ENCODE results near the gene MTARC2.

Gene MTARC2

GRCh38 chr1:220817907-220818306, 69.8 kb downstream of the MTARC2 start:
- H3K36me3 ChIP-seq (ENCODE audit: control insufficient read depth in 1 of 2, insufficient read depth in 2 of 2, low read length in 2 of 2), result peaks cover 11 to 13% of the 10 kb centered on the region in 2 experiments
- no peak overlapping the region for H2BK5ac ChIP-seq (ENCODE audit: low read depth, low read length, poor library complexity)
- H3K4me2 ChIP-seq (ENCODE audit: low read length), result no peak overlapping the region
- H2AK5ac ChIP-seq (ENCODE audit: low read length), result no peak overlapping the region
- no peak overlapping the region for H3K9ac ChIP-seq (ENCODE audit: low read length)
- H3K4ac ChIP-seq (ENCODE audit: low read depth, low read length), result no peak overlapping the region
- no peak overlapping the region for H2AFZ ChIP-seq (ENCODE audit: insufficient read depth, low read length, poor library complexity)
- H2BK12ac ChIP-seq (ENCODE audit: low read length), result peak overlapping the region; percentile 60
- no peaks in the 10 kb centered on the region for H3K79me2 ChIP-seq (ENCODE audit: control insufficient read depth, insufficient read depth, low read length, poor library complexity)
- no peak overlapping the region for H3K27ac ChIP-seq (ENCODE audit: low read depth, low read length)
- H4K91ac ChIP-seq (ENCODE audit: low read depth, low read length), result no peak overlapping the region
- no peaks in the 10 kb centered on the region for H3K27me3 ChIP-seq (ENCODE audit: insufficient read depth, low read length)
- no peak overlapping the region for H4K8ac ChIP-seq (ENCODE audit: low read depth, low read length)
- no peaks in the 10 kb centered on the region for H3K79me1 ChIP-seq (ENCODE audit: low read length)
- no peak overlapping the region for H3K4me3 ChIP-seq (ENCODE audit: low read depth, low read length)
- no peak overlapping the region for H4K12ac ChIP-seq (ENCODE audit: low read depth, low read length)
- peaks cover 2% of the 10 kb centered on the region for H3K9me3 ChIP-seq (ENCODE audit: insufficient read depth, low read depth, low read length)
- H3K14ac ChIP-seq (ENCODE audit: low read length), result no peak overlapping the region
- no peak overlapping the region for H2BK120ac ChIP-seq (ENCODE audit: insufficient read depth, low read length, poor library complexity)
- no peak overlapping the region for H3K18ac ChIP-seq (ENCODE audit: low read length)
- peaks cover 5 to 8% of the 10 kb centered on the region in 2 experiments for H3K4me1 ChIP-seq (ENCODE audit: control insufficient read depth in 1 of 2, insufficient read depth in 2 of 2, low read length in 2 of 2)
- DNase-seq, result no peak
- H3K23ac ChIP-seq (ENCODE audit: low read length), result no peak overlapping the region
- WGBS (ENCODE audit: extremely low coverage, insufficient coverage, insufficient read length), result no CpG with 5 or more reads among the region's 1 CpG

GRCh38 chr1:220818421-220819173, 70.5 kb downstream of the MTARC2 start:
- Histone ChIP-seq H3K79me1 (ENCODE audit: low read length) (no peaks in the 10 kb centered on the region), H3K4ac (ENCODE audit: low read depth, low read length) (no peak overlapping the region), H3K27ac (ENCODE audit: low read depth, low read length) (peak overlapping the region; percentile 29), H2AFZ (ENCODE audit: insufficient read depth, low read length, poor library complexity) (no peak overlapping the region), H4K12ac (ENCODE audit: low read depth, low read length) (no peak overlapping the region), H3K18ac (ENCODE audit: low read length) (no peak overlapping the region), H3K23ac (ENCODE audit: low read length) (no peak overlapping the region), H2BK12ac (ENCODE audit: low read length) (no peak overlapping the region), H4K8ac (ENCODE audit: low read depth, low read length) (no peak overlapping the region), H3K14ac (ENCODE audit: low read length) (no peak overlapping the region), H2BK5ac (ENCODE audit: low read depth, low read length, poor library complexity) (no peak overlapping the region), H3K27me3 (ENCODE audit: insufficient read depth, low read length) (no peaks in the 10 kb centered on the region), H3K79me2 (ENCODE audit: control insufficient read depth, insufficient read depth, low read length, poor library complexity) (no peaks in the 10 kb centered on the region), H3K9me3 (ENCODE audit: insufficient read depth, low read depth, low read length) (peaks cover 2% of the 10 kb centered on the region), H3K9ac (ENCODE audit: low read length) (no peak overlapping the region), H4K91ac (ENCODE audit: low read depth, low read length) (no peak overlapping the region), H3K36me3 (ENCODE audit: control insufficient read depth in 1 of 2, insufficient read depth in 2 of 2, low read length in 2 of 2) (peaks cover 8 to 9% of the 10 kb centered on the region in 2 experiments), H2AK5ac (ENCODE audit: low read length) (no peak overlapping the region), H3K4me2 (ENCODE audit: low read length) (no peak overlapping the region), H2BK120ac (ENCODE audit: insufficient read depth, low read length, poor library complexity) (peak overlapping the region; percentile 13), H3K4me3 (ENCODE audit: low read depth, low read length) (no peak overlapping the region), H3K4me1 (ENCODE audit: control insufficient read depth in 1 of 2, insufficient read depth in 2 of 2, low read length in 2 of 2) (peaks cover 5 to 10% of the 10 kb centered on the region in 2 experiments)
- DNase-seq, result peak; percentile 56 to 81
- WGBS (ENCODE audit: extremely low coverage, insufficient coverage, insufficient read length), result no CpG with 5 or more reads among the region's 14 CpGs

GRCh38 chr1:220819467-220820026, 71.4 kb downstream of the MTARC2 start:
- Histone ChIP-seq H2BK120ac (ENCODE audit: insufficient read depth, low read length, poor library complexity) (no peak overlapping the region), H2AFZ (ENCODE audit: insufficient read depth, low read length, poor library complexity) (no peak overlapping the region), H3K4ac (ENCODE audit: low read depth, low read length) (no peak overlapping the region), H4K8ac (ENCODE audit: low read depth, low read length) (no peak overlapping the region), H3K27ac (ENCODE audit: low read depth, low read length) (peak overlapping the region; percentile 73), H4K91ac (ENCODE audit: low read depth, low read length) (no peak overlapping the region), H2BK5ac (ENCODE audit: low read depth, low read length, poor library complexity) (peak overlapping the region; percentile 3), H4K12ac (ENCODE audit: low read depth, low read length) (no peak overlapping the region), H3K9me3 (ENCODE audit: insufficient read depth, low read depth, low read length) (peaks cover 2% of the 10 kb centered on the region), H3K18ac (ENCODE audit: low read length) (no peak overlapping the region), H3K4me3 (ENCODE audit: low read depth, low read length) (no peak overlapping the region), H3K23ac (ENCODE audit: low read length) (no peak overlapping the region), H3K9ac (ENCODE audit: low read length) (no peak overlapping the region), H3K4me2 (ENCODE audit: low read length) (no peak overlapping the region), H2BK12ac (ENCODE audit: low read length) (peak overlapping the region; percentile 69), H3K4me1 (ENCODE audit: control insufficient read depth in 1 of 2, insufficient read depth in 2 of 2, low read length in 2 of 2) (peaks cover 8 to 18% of the 10 kb centered on the region in 2 experiments), H2AK5ac (ENCODE audit: low read length) (no peak overlapping the region), H3K14ac (ENCODE audit: low read length) (no peak overlapping the region), H3K36me3 (ENCODE audit: control insufficient read depth in 1 of 2, insufficient read depth in 2 of 2, low read length in 2 of 2) (peaks cover 3 to 6% of the 10 kb centered on the region in 2 experiments), H3K79me2 (ENCODE audit: control insufficient read depth, insufficient read depth, low read length, poor library complexity) (no peaks in the 10 kb centered on the region), H3K27me3 (ENCODE audit: insufficient read depth, low read length) (no peaks in the 10 kb centered on the region), H3K79me1 (ENCODE audit: low read length) (peaks cover 4% of the 10 kb centered on the region)
- DNase-seq, result no peak
- no CpG with 5 or more reads among the region's 1 CpG for WGBS (ENCODE audit: extremely low coverage, insufficient coverage, insufficient read length)

GRCh38 chr1:220824031-220824989, 76.2 kb downstream of the MTARC2 start:
- H3K36me3 ChIP-seq (ENCODE audit: control insufficient read depth in 1 of 2, insufficient read depth in 2 of 2, low read length in 2 of 2), result no peaks in the 10 kb centered on the region
- no peak overlapping the region for H2AFZ ChIP-seq (ENCODE audit: insufficient read depth, low read length, poor library complexity)
- peak overlapping the region; percentile 53 for H3K27ac ChIP-seq (ENCODE audit: low read depth, low read length)
- no peaks in the 10 kb centered on the region for H3K79me2 ChIP-seq (ENCODE audit: control insufficient read depth, insufficient read depth, low read length, poor library complexity)
- H4K12ac ChIP-seq (ENCODE audit: low read depth, low read length), result no peak overlapping the region
- H3K4me1 ChIP-seq (ENCODE audit: control insufficient read depth in 1 of 2, insufficient read depth in 2 of 2, low read length in 2 of 2), result peaks cover 6 to 19% of the 10 kb centered on the region in 2 experiments
- no peak overlapping the region for H4K8ac ChIP-seq (ENCODE audit: low read depth, low read length)
- H3K14ac ChIP-seq (ENCODE audit: low read length), result peak overlapping the region; percentile 3
- no peak overlapping the region for H2AK5ac ChIP-seq (ENCODE audit: low read length)
- peak overlapping the region; percentile 15 for H4K91ac ChIP-seq (ENCODE audit: low read depth, low read length)
- no peak overlapping the region for H3K23ac ChIP-seq (ENCODE audit: low read length)
- peaks cover 5% of the 10 kb centered on the region for H3K79me1 ChIP-seq (ENCODE audit: low read length)
- H3K4ac ChIP-seq (ENCODE audit: low read depth, low read length), result peak overlapping the region; percentile 22
- no peaks in the 10 kb centered on the region for H3K9me3 ChIP-seq (ENCODE audit: insufficient read depth, low read depth, low read length)
- peak overlapping the region; percentile 55 for H2BK5ac ChIP-seq (ENCODE audit: low read depth, low read length, poor library complexity)
- no peak for DNase-seq
- H3K18ac ChIP-seq (ENCODE audit: low read length), result no peak overlapping the region
- no peaks in the 10 kb centered on the region for H3K27me3 ChIP-seq (ENCODE audit: insufficient read depth, low read length)
- H3K4me2 ChIP-seq (ENCODE audit: low read length), result no peak overlapping the region
- no CpG with 5 or more reads among the region's 9 CpGs for WGBS (ENCODE audit: extremely low coverage, insufficient coverage, insufficient read length)
- no peak overlapping the region for H3K4me3 ChIP-seq (ENCODE audit: low read depth, low read length)
- peak overlapping the region; percentile 29 for H2BK12ac ChIP-seq (ENCODE audit: low read length)
- H2BK120ac ChIP-seq (ENCODE audit: insufficient read depth, low read length, poor library complexity), result peak overlapping the region; percentile 23
- no peak overlapping the region for H3K9ac ChIP-seq (ENCODE audit: low read length)

All from trophoblast cell (in vitro differentiated cells and primary cell).